HG03457 (cell line): Measurements from ENCODE around the gene FOLR1.

Experiments used
- ATAC-seq: cut with Tn5 transposase; IDR thresholded peaks from one replicate; pipeline ENCODE4 v1.9.1; 2021; ENCODE audit warnings: moderate number of reproducible peaks; ENCODE audit not compliant: unreplicated experiment

Gene FOLR1

DNA sequence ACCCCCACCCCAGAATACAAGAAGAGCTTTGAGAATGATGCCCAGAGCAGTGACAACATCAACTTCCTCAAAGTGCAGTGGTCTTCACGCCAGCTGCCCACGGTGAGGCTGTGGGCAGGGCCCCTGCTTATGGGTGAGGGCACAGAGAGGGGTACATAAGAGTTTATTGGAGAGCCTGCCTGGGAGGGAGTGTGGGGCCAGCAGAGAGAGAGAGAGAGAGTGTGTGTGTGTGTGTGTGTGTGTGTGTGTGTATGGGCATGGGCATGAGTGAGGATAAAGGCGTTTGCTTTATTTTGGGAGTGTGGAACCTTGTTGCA is 42.5 kb downstream of the FOLR1 start:
- ATAC-seq = no peak

DNA sequence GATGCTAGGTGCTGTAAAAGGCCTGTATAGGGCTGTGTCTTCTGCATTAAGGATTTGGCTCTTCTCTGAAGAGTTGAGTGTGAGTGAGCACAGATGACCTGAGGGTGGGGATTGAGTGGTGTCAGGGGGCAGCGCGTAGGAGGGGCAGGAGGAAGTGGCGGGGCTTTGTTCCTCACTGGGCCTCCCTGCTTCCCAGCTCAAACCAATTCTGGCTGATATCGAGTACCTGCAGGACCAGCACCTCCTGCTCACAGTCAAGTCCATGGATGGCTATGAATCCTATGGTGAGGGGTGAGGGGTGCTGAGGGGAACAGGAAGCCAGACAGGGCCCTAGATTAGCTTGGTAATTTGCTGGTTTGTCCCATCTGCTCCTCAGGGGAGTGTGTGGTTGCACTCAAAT is 43.0 kb downstream of the FOLR1 start:
- ATAC-seq = no peak

DNA sequence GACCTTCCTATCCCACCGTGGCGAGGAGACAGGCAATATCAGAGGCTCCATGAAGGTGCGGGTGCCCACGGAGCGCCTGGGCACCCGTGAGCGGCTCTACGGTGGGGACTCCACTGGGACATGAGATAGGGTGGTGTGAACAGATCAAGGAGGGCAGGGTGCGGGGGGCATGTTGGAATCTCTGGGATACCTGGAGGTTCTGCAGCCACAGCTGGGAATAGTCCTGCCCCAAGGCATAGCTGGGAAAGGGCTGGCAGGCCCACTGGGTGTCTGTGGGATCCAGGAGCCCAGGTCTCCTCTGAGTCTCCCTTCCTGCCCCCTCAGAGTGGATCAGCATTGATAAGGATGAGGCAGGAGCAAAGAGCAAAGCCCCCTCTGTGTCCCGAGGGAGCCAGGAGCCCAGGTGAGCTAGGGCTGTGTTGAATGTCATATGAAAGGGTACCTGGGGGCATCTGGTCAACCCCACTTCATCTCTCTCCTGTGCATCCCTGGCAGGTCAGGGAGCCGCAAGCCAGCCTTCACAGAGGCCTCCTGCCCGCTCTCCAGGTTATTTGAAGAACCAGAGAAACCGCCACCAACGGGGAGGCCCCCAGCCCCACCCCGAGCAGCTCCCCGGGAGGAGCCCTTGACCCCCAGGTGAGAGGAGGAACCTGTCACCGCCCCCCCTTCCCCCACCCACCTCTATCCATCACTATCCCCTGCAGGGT is 43.6 kb downstream of the FOLR1 start:
- no peak for ATAC-seq

DNA sequence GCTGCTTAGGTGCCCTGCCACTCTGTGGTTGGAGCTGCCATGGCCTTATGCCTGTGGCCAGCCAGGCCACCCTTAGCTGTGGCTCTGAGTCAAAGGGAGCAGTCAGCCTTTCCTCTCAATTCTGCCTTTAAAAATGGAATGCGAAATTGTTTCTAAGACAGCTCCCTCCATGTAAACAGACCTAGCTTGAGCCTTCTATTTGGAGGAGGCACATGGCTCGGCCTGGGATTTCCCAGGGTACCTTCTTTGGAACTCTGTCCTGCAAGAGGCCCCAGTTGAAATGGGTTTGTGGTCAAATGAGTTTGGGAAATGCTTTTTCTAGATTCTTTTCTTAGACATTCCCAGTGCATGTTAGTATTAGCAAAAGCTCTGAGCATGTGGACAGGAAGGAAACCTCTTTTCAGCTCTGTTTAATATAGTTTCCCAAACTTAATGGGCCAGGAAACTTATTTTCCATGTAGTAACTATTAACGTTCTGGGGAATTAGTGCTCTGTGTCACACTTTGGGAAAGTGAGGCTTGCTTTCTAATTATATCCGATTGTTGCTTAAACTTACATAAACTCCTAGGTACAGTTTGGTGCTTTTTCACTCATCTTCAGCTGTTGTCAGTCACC is 44.2 kb downstream of the FOLR1 start:
- ATAC-seq = no peak

DNA sequence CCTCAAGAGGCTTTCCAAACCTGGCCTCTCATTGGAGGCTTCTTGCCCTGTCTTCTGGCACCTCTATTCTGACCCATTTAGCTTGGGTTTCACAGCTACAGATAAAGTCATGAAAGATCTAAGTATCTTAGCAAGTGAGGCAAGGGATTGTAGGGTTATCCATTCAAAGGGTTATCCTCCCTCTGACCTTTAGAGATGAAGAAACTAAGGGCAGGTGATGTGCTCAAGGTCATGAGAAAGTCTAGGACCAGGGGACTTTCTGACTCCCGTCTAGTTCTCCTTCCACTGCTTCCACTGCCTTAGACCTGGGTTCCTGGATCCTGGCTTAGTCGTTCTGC is 44.8 kb downstream of the FOLR1 start:
- ATAC-seq = no peak

DNA sequence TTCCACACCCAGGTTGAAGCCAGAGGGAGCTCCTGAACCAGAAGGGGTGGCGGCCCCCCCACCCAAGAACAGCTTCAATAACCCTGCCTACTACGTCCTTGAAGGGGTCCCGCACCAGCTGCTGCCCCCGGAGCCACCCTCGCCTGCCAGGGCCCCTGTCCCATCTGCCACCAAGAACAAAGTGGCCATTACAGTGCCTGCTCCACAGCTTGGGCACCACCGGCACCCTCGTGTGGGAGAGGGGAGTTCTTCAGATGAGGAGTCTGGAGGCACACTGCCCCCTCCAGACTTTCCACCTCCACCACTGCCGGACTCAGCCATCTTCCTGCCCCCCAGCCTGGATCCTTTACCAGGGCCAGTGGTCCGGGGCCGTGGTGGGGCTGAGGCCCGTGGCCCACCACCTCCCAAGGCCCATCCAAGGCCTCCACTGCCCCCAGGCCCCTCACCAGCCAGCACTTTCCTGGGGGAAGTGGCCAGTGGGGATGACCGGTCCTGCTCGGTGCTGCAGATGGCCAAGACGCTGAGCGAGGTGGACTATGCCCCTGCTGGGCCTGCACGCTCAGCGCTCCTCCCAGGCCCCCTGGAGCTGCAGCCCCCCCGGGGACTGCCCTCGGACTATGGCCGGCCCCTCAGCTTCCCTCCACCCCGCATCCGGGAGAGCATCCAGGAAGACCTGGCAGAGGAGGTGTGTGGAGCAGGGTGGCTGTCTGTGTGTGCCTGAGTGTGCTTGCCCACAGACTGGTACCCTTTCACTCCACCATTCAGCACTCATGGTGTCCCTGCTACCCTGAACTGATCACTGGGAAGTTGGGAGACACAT is 45.4 kb downstream of the FOLR1 start:
- ATAC-seq = no peak

DNA sequence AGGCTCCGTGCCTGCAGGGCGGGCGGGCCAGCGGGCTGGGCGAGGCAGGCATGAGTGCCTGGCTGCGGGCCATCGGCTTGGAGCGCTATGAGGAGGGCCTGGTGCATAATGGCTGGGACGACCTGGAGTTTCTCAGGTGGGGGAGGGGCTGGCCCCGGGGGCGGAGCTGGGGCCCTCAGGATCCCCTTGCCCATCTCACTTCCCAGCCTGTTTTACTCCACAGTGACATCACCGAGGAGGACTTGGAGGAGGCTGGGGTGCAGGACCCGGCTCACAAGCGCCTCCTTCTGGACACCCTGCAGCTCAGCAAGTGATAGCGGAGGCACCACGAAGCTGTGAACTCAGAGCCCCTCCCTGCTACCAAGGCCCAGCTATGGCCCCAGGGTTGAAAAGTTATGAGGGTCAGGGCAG is 46.1 kb downstream of the FOLR1 start:
- no peak for ATAC-seq

DNA sequence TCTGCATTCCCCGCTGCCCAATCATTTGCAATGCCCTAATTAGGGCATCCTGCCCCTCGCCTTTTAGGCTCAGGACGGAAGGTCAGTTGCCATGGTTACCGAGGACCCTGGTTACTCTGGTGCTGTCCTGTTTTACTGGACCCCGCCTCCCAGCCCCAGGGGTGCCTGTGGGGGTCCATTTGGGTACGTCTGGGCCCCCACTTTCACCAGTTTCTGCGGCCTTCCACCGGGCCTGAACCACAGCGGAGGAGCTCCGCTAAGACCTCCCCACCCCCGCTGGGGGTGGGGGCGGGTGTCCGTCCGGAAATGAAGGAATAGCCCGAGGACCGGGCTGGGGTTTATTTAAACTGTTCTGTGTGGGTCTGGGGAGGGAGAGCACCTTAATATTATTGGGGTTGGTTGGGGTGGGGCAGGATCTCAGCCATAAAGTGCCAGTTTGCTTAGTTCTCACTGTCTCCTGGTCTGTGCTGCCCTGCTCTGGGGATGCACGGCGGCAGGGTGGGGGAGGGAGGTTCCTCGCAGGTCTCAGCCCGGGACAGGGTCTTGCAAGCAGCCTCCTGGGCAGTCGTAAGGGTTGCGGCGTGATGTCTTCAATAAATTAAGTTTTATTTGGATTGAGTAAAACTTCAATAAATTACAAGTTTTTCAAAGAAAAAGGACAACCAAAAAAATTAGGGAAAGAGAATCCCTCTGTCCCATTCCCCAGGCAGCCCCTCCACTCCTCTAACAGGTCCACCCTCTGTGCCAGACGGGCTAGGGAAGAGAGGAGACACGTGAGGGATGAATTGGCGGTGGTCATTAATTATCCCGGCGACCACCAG is 46.8 kb downstream of the FOLR1 start:
- no peak for ATAC-seq

DNA sequence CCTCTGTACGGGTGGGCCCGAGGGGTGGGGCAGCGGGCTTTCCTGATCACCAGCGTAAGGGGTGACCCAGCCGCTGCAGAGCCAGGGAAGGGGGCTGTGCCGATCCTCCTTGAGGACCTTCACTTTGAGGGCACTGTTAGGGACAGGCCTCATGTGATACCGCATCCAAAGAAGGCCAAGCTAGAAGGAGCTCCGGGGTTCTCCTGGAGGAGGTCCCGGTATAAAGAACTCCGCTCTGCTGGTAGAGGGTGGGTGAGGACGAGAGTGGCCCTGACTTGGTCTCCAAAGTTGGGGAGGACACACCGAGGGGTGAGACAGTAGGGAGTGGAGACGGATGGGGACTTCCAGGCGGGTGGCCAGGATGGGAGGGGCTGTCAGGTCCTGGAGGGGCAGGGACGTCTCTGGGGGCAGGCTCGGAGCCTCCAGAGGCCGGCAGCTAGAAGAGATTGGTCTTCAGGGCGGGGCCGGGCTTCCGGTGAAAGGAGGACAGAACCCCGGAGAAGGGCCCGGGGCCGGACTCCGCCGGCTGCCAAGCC is 47.4 kb downstream of the FOLR1 start:
- no peak for ATAC-seq

DNA sequence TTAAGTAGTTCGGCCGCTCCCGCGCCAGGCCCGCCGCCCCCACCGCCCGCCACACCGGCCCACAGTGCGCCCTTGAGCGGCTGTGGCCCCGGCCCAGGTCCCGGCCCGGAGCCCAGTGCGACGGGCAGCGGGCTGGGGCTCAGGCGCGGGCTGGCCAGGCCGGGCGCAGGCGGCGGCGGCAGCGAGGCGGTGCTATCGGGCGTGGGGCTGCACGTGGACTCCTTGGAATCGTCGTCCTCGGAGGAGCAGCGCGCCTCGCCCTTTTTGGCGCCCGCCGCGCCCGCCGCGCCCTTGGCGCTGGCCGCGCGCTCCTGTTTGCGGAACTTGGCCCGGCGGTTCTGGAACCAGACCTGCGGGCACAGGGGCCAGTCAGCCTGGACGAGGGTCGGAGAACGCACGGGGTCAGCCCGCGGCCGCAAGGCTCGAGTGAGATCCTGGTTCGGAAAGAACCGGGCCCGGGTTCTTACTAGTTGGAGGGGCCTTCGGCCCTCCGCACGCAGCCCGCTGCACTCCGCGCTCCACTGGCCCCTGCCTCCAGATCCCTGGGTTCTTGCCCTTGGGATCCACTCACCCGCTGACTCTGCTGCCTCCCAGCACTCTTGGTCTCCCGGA is 48.0 kb downstream of the FOLR1 start:
- no peak for ATAC-seq

DNA sequence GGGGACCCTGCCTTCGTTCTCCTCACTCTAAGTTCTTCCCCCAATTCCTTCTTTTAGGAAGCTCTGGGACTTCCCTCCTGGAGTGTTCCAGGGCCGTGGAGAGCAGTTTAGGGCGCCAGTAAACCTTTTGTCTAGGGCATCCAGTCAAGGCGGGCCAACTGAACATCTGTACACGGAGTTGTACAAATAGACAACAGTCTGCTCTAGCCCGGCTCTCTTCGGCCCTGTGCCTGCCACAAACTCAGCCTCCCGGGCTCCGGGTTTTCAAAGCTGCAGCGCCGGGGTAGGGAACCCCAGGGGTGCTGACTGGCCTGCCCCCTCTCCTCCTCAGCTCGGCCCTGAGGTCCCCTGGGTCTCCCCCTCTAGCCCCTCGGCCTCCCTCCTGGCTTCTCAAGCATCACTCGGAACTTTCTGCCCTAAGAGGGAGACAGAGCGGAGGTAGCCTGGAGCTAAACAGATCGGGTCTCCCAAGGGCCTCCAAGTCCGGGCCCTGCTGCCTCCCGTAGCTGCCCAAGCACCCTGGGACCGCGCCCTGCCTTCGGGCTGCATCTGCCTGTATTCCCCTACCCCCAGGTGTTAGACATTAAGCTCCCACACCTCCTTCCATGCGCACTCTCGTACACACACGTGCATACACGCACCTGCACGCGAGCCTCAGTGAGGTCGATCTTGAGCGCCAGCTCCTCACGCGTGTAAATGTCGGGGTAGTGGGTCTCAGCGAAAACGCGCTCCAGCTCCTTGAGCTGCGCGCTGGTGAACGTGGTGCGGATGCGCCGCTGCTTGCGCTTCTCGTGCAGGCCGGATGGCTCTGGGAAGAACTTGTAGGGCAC is 48.7 kb downstream of the FOLR1 start:
- no peak for ATAC-seq

DNA sequence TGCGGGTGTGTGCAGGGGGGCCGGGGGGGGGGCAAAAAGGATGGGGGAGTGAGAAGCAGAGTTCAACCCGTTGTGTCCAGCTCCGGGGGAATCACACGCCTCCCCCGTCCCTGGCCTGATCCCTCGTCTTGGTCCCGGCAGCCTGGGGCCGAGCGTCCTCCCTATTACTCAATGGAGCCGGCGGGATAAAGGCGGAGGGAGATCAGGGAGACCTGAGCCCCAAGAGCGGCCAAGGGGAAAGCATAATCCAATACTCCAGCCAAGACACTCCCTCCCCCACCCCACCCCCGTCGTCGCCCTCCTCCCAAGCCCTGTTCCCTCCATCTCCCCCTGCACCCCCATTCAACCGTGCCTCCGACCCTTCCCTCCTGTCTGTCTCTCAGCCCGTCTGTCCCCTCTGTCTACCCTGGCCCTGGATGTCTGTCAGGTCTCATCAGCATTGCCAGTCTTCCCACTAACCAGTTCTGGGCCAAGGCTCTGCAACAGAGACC is 49.4 kb downstream of the FOLR1 start:
- no peak for ATAC-seq

DNA sequence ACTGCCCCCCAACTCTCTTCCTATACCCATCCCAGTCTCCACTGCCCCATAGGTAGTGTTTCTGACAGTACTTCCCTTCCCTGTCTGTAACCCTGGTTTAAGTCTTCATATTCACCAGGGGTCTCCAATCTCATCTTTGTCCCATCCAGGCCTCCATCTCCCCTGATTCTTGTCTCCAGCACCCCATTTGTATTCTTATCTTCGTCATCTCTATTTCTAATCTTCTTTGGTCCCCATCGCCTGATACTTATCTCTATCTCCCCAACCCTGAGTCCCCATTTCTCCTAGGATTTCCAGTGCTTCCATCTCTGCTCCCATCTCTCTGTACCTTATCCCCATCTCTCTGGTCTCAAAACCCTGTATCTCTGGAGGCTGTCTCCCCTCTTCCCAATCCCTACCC is 50.2 kb downstream of the FOLR1 start:
- ATAC-seq = no peak

DNA sequence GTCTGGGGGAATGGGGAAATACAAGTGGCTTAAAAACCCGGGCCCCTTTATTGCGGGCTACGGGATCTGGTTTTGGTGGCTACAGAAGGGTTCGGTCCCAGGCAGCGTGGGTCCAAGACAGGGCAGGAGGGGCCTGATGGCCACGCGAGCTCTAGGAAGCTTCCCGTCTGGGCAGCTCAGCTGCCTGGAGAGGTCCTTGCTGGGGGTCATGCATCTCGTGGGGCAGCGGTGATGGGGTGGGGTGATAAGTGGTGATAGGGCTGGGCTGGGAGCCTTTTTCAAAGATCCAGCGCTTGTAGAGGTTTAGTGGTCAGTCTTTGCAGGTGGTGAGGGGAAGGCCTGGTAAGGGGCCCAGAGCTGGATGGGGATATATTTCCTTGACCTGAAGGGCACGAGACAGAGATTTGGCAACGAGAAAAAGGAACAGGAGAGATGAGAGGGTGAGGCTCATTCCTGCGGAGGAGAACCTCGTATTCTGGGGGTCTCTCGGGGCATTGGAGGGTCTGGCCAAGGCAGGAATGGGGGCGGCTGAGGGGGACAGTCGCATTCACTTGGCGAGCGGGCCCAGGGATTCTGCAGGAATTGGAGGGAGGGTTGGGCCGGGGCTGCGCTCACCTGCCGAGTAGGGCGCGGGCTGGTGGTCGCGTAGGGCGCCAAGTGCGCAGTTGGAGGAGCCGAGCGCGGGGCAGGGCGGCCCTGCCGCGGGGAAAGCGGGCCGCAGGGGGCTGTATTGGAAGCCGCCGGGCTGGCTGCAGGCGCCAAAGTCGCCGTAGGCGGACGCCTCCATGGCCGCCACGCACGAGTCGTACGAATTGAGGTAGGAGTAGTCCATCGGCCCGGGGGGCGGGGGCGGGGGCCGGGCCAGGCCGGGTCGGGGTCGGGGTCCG is 51.5 kb downstream of the FOLR1 start:
- no peak for ATAC-seq

DNA sequence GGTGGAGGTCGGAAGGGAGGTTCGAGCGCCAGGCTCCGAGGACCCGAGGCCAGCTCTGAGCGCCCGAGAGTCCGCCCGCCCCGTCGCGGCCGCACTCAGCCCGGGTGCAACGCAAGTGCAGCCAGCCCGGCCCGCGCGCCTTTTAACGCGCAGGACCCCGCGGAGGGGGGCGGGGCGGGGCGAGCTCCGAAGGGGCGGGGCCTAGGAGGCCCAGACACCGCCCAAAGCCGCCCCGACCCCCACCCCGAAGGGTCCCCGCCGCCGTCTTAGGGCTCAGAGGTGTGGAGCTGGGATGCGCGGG is 52.1 kb downstream of the FOLR1 start, which contains the start of gene PHOX2A:
Gene PHOX2A, minus strand, starts transcription at position 117 of the 301 bp plus-strand sequence. CDS start 172 bp downstream, outside the sequence.
- no peak for ATAC-seq

DNA sequence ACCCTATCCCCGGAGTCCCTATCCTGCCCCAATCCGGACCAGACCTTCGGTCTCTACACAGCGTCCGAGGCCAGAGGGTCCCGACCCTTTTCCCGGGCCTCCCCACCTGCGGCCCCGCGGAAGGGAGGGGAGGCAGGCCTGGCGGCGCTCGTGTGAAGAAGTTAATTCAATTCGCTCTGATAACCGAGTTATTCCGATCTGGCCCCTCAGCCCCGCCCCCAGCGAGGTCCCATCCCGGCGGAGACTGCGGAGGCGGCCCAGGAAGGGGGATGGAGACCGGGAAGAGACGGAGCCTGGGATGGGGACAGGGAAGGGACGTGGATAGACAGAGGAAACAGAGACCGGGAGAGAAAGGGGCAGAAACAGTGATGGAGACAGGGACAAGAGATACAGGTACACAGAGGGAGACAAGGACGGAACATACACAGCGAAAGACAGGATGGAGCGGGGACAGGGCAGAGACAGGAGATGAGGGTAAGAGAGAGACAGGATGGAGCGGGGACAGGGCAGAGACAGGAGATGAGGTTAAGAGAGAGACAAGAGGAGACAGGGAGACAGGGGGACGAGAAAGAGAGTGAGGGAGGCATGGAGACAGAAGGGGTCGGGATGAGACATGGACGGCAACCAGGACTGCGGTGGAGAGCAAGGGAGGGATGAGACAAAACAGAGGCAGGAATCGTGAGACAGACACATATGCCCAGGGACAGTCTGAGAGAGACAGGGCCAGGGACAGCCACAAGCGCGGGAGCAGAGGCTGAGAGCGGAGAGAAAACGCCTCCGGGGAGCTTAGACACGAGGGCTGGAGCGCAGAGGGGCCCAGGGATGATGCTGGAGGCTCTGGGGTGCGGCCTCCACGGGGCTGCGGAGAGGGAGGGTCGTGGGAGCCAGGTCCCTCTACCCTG is 52.7 kb downstream of the FOLR1 start:
- no peak for ATAC-seq

DNA sequence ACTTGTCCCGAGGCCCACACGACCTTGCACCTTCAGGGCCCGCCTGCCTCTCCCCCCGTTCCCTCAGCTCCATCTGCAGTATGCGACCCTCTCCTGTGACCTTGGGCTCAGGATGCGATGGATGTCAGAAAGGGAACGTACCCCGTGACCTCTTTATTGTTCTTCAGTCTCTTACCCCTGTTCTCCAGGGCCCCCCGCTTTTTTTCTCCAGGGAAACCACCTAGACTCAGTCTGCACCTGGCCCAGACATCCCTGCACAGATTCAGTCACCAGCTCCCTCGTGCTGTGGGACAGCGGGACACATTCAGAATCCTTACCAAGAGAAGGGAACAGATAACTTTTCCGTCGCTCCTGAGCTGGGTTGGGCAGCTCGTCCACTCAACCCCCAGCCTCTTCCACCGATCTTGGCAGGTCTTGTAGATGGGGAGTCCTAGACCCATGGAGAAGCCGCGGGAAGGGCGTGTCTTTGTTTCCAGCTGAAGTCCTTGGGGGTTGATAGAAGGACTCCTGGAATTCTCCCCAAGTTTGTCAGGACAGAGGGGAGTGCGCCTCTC is 53.4 kb downstream of the FOLR1 start:
- no peak for ATAC-seq
